GM19452 (cell line): ENCODE measurements around the gene ATP6AP1.

Experiments used
- ATAC-seq: cut with Tn5 transposase; IDR thresholded peaks from one replicate; pipeline ENCODE4 v1.9.1; 2021; ENCODE audit not compliant: unreplicated experiment

The ATP6AP1 gene

GRCh38 chrX:154486052-154486395 lies 57.5 kb downstream of the ATP6AP1 start:
- no peak for ATAC-seq
